Panc1 (cell line): ENCODE measurements around the gene ZNF664.

ENCODE experiments used
- TCF7L2 ChIP-seq: IDR thresholded peaks from 2 replicates; pipeline ENCODE4 v1.6.1; 2011; ENCODE audit warnings: mild to moderate bottlenecking, low read depth, low read length, inconsistent platforms
- TF ChIP-seq, protein P1 (sequence below): fragments of 450-650 bp; IDR thresholded peaks from 2 replicates; pipeline ENCODE4 v1.5.1; 2017; ENCODE audit warnings: mild to moderate bottlenecking
- TF ChIP-seq, protein P2 (sequence below), 2 experiments: IDR thresholded peaks; 2 replicates each; pipeline ENCODE4 v1.6.1; 2011 to 2012; ENCODE audit warnings: low read depth in 2 of 2, control low read depth in 1 of 2, low read length in 1 of 2, mild to moderate bottlenecking in 1 of 2, moderate library complexity in 1 of 2; ENCODE audit not compliant: insufficient read depth in 1 of 2

DNA sequence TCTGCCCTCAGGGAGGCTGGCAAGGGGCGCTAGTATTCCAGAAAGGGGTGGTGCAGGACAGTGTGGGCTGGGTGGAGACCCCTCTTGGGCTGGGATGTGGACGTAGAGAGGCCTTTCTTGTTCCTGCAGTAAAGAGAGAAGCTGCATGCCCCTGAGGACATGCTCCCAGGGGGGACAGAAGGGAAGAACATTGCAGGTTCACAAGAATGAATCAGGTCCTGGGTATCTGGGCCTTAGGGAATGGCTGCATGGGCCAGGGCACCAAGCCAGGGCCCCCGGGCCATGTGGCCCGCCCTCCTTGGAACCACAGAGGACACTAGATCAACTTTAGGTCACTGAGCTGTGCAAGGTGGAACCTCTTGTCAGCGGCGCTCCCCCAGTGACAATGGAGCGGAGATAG, 51.8 kb downstream of the ZNF664 start:
- TF ChIP-seq, protein P1, sequence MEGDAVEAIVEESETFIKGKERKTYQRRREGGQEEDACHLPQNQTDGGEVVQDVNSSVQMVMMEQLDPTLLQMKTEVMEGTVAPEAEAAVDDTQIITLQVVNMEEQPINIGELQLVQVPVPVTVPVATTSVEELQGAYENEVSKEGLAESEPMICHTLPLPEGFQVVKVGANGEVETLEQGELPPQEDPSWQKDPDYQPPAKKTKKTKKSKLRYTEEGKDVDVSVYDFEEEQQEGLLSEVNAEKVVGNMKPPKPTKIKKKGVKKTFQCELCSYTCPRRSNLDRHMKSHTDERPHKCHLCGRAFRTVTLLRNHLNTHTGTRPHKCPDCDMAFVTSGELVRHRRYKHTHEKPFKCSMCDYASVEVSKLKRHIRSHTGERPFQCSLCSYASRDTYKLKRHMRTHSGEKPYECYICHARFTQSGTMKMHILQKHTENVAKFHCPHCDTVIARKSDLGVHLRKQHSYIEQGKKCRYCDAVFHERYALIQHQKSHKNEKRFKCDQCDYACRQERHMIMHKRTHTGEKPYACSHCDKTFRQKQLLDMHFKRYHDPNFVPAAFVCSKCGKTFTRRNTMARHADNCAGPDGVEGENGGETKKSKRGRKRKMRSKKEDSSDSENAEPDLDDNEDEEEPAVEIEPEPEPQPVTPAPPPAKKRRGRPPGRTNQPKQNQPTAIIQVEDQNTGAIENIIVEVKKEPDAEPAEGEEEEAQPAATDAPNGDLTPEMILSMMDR = no peak
- no peak for TF ChIP-seq TCF7L2
- TF ChIP-seq, protein P2, sequence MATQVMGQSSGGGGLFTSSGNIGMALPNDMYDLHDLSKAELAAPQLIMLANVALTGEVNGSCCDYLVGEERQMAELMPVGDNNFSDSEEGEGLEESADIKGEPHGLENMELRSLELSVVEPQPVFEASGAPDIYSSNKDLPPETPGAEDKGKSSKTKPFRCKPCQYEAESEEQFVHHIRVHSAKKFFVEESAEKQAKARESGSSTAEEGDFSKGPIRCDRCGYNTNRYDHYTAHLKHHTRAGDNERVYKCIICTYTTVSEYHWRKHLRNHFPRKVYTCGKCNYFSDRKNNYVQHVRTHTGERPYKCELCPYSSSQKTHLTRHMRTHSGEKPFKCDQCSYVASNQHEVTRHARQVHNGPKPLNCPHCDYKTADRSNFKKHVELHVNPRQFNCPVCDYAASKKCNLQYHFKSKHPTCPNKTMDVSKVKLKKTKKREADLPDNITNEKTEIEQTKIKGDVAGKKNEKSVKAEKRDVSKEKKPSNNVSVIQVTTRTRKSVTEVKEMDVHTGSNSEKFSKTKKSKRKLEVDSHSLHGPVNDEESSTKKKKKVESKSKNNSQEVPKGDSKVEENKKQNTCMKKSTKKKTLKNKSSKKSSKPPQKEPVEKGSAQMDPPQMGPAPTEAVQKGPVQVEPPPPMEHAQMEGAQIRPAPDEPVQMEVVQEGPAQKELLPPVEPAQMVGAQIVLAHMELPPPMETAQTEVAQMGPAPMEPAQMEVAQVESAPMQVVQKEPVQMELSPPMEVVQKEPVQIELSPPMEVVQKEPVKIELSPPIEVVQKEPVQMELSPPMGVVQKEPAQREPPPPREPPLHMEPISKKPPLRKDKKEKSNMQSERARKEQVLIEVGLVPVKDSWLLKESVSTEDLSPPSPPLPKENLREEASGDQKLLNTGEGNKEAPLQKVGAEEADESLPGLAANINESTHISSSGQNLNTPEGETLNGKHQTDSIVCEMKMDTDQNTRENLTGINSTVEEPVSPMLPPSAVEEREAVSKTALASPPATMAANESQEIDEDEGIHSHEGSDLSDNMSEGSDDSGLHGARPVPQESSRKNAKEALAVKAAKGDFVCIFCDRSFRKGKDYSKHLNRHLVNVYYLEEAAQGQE (IDR thresholded peaks at IDR 0.05; ENCODE audit: insufficient read depth in 1 of 2, low read depth in 2 of 2, low read length in 1 of 2) = no peak
